Caco-2 (cell line): ENCODE measurements around the gene CIC. TPM values are rescaled to one million over a fixed set of nuclear protein-coding genes. Genes with fewer than 3 reads are reported as not detected.

Experiments used
- BruUV-seq: library from RNA; stranded (reverse); fragments of 400-500 nt; replicated peaks from 2 replicates; lab custom pipeline; 2021; lab: Mats Ljungman, UMichigan
- CTCF ChIA-PET: fragments of 300-600 bp; sonication (Branson Sonifier 250); formaldehyde crosslinking; loops from one replicate; lab custom pipeline; 2022; ENCODE audit warnings: antibody characterized with exemption; lab: Charles Lee
- POLR2A ChIA-PET: fragments of 300-600 bp; sonication (Branson Sonifier 250); formaldehyde crosslinking; loops from one replicate; lab custom pipeline; 2022; ENCODE audit warnings: antibody characterized with exemption; lab: Charles Lee
- DNase-seq, 2 experiments: peaks; one replicate each; pipeline versions ENCODE4 v3.0.0 to v3.0.0-alpha.2; 2020 to 2022
- H3K27me3 ChIP-seq: replicated peaks from 2 replicates; pipeline ENCODE4 v1.6.0; 2011; ENCODE audit warnings: low read length; ENCODE audit not compliant: control insufficient read depth, insufficient read depth
- H3K36me3 ChIP-seq: 2 replicates; pipeline ENCODE4 v1.5.1; 2011; ENCODE audit warnings: low read length; ENCODE audit not compliant: control insufficient read depth, insufficient read depth
- H3K4me1 ChIP-seq: fragments of 250-450 bp; sonication (Bioruptor Pico); 2 replicates; pipeline ENCODE4 v1.5.1; 2020; ENCODE audit warnings: mild to moderate bottlenecking
- H3K4me3 ChIP-seq: 2 replicates; pipeline ENCODE4 v1.5.1; 2011; ENCODE audit warnings: low read depth, mild to moderate bottlenecking, control low read depth, low read length
- H3K9me3 ChIP-seq: fragments of 250-450 bp; sonication (Bioruptor Pico); 2 replicates; pipeline ENCODE4 v1.5.1; 2020; ENCODE audit warnings: mild to moderate bottlenecking, moderate library complexity
- H3K27ac Mint-ChIP-seq: one replicate; pipeline ENCODE4 v1.8.0; 2022; ENCODE audit warnings: mixed read lengths; ENCODE audit not compliant: unreplicated experiment
- H3K27me3 Mint-ChIP-seq: one replicate; pipeline ENCODE4 v1.8.0; 2022; ENCODE audit warnings: mixed read lengths; ENCODE audit not compliant: insufficient read depth, unreplicated experiment
- H3K36me3 Mint-ChIP-seq: one replicate; pipeline ENCODE4 v1.8.0; 2022; ENCODE audit warnings: mild to moderate bottlenecking, mixed read lengths; ENCODE audit not compliant: insufficient read depth, unreplicated experiment
- H3K4me1 Mint-ChIP-seq: one replicate; pipeline ENCODE4 v1.8.0; 2022; ENCODE audit warnings: low read depth, mixed read lengths; ENCODE audit not compliant: unreplicated experiment
- H3K4me3 Mint-ChIP-seq: one replicate; pipeline ENCODE4 v1.8.0; 2022; ENCODE audit warnings: mild to moderate bottlenecking, moderate library complexity, mixed read lengths; ENCODE audit not compliant: unreplicated experiment
- H3K9me3 Mint-ChIP-seq: one replicate; pipeline ENCODE4 v1.8.0; 2022; ENCODE audit warnings: mixed read lengths; ENCODE audit not compliant: unreplicated experiment
- intact Hi-C: fragments of 100-400 bp; cut with micrococcal nuclease; formaldehyde crosslinking; loops from one replicate; pipeline ENCODE4 v1.10.0; 2022; ENCODE audit not compliant: unreplicated experiment
- total RNA-seq: library from RNA; stranded (reverse); gene quantifications from 2 replicates; pipeline ENCODE4 v1.2.3, GENCODE V29; 2022
- TF ChIP-seq, protein P1 (sequence below), 2 experiments: fragments of 200-600 bp in 1 of 2; IDR thresholded peaks; 1 replicate in 1 of 2; 2 replicates in 1 of 2; pipeline versions ENCODE4 v1.5.1 to v1.8.0; 2011 to 2022; ENCODE audit warnings: antibody characterized with exemption in 1 of 2, control low read depth in 1 of 2, inconsistent platforms in 1 of 2, low read depth in 1 of 2, low read length in 1 of 2, mild to moderate bottlenecking in 1 of 2, moderate library complexity in 1 of 2; ENCODE audit not compliant: insufficient read depth in 1 of 2, severe bottlenecking in 1 of 2, unreplicated experiment in 1 of 2

CIC gene
- total RNA-seq, 1 experiment from 2014 or later = 47.8 TPM

DNA sequence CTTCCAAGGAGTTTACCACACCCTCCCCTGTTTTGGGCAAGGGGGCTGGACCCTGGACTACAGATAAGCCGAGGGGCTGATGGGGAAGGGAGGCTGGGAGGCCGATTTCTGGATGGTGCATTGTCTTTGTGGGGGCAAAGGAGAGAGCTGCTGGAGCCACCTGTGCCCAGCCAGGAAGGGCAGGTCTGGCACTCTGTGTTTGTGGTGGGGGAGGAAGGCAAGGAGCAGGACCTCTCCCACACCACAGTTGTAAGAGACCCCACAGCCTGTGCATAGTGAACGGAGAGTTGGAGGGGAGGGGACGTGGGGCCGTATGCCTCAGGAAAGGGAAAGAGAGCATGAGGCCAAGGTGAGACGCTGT lies 16.9 kb downstream of the CIC start:
- Mint-ChIP-seq H3K4me3 (peak overlapping the region; percentile 96), H3K27me3 (no peaks in the 10 kb centered on the region), H3K27ac (no peak overlapping the region), H3K9me3 (no peaks in the 10 kb centered on the region), H3K36me3 (peaks cover 30% of the 10 kb centered on the region), H3K4me1 (peaks cover 18% of the 10 kb centered on the region)
- Histone ChIP-seq H3K4me3 (no peak overlapping the region), H3K9me3 (no peaks in the 10 kb centered on the region), H3K4me1 (peaks cover 35% of the 10 kb centered on the region), H3K27me3 (no peaks in the 10 kb centered on the region), H3K36me3 (peaks cover 1% of the 10 kb centered on the region; the same call in 1 of the 2 replicates)
- TF ChIP-seq, protein P1, sequence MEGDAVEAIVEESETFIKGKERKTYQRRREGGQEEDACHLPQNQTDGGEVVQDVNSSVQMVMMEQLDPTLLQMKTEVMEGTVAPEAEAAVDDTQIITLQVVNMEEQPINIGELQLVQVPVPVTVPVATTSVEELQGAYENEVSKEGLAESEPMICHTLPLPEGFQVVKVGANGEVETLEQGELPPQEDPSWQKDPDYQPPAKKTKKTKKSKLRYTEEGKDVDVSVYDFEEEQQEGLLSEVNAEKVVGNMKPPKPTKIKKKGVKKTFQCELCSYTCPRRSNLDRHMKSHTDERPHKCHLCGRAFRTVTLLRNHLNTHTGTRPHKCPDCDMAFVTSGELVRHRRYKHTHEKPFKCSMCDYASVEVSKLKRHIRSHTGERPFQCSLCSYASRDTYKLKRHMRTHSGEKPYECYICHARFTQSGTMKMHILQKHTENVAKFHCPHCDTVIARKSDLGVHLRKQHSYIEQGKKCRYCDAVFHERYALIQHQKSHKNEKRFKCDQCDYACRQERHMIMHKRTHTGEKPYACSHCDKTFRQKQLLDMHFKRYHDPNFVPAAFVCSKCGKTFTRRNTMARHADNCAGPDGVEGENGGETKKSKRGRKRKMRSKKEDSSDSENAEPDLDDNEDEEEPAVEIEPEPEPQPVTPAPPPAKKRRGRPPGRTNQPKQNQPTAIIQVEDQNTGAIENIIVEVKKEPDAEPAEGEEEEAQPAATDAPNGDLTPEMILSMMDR (IDR thresholded peaks at IDR 0.05; ENCODE audit: insufficient read depth in 1 of 2, low read depth in 1 of 2, low read length in 1 of 2, severe bottlenecking in 1 of 2, unreplicated experiment in 1 of 2) = no peak
- ChIA-PET POLR2A (no interaction called here), CTCF (no interaction called here)
- DNase-seq = no peak
- BruUV-seq = no TSS peak
- intact Hi-C loops = no loop called here

DNA sequence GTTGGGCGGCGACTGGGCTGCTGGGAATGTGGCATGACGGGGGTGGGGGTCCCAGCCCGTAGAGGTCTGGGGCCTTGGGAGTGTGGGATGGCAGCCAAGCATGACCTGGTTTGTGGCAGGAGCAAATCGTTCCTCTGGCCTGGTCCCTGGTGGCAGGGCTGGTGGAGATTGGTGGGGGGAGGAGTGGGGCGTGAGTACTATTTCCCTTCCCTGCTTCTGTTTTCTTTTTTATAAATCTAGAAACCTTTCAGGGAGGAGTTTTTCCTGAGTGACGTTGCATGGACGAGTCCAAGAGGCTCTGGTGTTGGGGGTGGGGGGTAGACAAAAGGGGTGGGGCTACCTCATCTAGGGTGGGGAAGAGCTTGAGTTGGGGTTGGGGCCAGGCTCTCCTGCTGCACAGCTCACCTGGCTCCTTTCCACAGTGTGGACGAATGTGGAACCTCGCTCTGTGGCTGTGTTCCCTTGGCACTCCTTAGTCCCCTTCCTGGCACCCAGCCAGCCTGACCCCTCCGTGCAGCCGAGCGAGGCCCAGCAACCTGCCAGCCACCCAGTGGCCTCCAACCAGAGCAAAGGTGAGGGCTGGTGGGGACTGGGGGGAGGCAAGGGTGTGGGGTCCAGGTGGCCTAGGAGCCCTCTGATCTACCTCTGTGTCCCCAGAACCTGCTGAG lies 17.4 kb downstream of the CIC start:
- H3K9me3 Mint-ChIP-seq = no peaks in the 10 kb centered on the region
- Histone ChIP-seq H3K27me3 (no peaks in the 10 kb centered on the region), H3K9me3 (no peaks in the 10 kb centered on the region), H3K4me3 (no peak overlapping the region), H3K36me3 (peaks cover 1% of the 10 kb centered on the region; the same call in 1 of the 2 replicates), H3K4me1 (peaks cover 34% of the 10 kb centered on the region)
- ChIA-PET POLR2A (no interaction called here), CTCF (no interaction called here)
- H3K27ac Mint-ChIP-seq = no peak overlapping the region
- DNase-seq = no peak
- intact Hi-C loops = no loop called here
- TF ChIP-seq, protein P1 (IDR thresholded peaks at IDR 0.05; ENCODE audit: insufficient read depth in 1 of 2, low read depth in 1 of 2, low read length in 1 of 2, severe bottlenecking in 1 of 2, unreplicated experiment in 1 of 2) = no peak
- BruUV-seq = no TSS peak
- no peaks in the 10 kb centered on the region for H3K27me3 Mint-ChIP-seq
- peaks cover 32% of the 10 kb centered on the region for H3K36me3 Mint-ChIP-seq
- peaks cover 19% of the 10 kb centered on the region for H3K4me1 Mint-ChIP-seq
- peak overlapping the region; percentile 96 for H3K4me3 Mint-ChIP-seq

DNA sequence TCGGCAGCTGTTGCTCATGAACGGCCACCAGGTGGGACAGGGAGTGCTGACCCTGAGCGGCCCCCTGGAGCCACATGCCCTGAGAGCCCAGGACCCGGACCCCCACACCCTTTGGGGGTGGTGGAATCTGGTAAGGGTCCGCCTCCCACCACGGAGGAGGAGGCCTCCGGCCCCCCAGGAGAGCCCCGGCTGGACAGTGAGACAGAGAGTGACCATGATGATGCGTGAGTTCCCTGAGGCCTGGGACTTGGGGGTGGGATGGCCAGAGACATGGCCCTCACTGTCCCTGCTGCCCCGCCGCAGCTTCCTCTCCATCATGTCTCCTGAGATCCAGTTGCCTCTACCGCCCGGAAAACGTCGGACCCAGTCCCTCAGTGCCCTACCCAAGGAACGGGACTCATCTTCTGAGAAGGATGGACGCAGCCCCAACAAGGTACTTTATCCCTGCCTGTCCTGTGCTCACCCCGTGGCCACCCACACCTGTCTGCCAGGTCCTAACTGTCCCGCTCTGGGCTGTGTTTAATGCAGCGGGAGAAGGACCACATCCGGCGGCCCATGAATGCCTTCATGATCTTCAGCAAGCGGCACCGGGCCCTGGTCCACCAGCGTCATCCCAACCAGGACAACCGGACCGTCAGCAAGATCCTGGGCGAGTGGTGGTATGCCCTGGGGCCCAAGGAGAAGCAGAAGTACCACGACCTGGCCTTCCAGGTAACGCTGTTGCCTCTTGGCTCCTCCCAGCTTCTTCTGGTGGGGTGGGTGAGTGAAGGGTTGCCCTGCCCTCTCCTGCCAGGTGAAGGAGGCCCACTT lies 18.2 kb downstream of the CIC start:
- ChIA-PET CTCF (no interaction called here), POLR2A (no interaction called here)
- H3K4me1 ChIP-seq = peaks cover 27% of the 10 kb centered on the region
- intact Hi-C loops = no loop called here
- BruUV-seq = no TSS peak
- Mint-ChIP-seq H3K4me3 (no peak overlapping the region), H3K9me3 (no peaks in the 10 kb centered on the region), H3K27ac (no peak overlapping the region), H3K36me3 (peaks cover 31% of the 10 kb centered on the region), H3K27me3 (no peaks in the 10 kb centered on the region), H3K4me1 (peaks cover 18% of the 10 kb centered on the region)
- no peaks in the 10 kb centered on the region for H3K9me3 ChIP-seq
- TF ChIP-seq, protein P1 (IDR thresholded peaks at IDR 0.05; ENCODE audit: insufficient read depth in 1 of 2, low read depth in 1 of 2, low read length in 1 of 2, severe bottlenecking in 1 of 2, unreplicated experiment in 1 of 2) = no peak
- no peaks in the 10 kb centered on the region for H3K27me3 ChIP-seq
- DNase-seq = peak in 1 of 2 experiments; percentile 38
- H3K4me3 ChIP-seq = no peak overlapping the region
- H3K36me3 ChIP-seq = peaks cover 1% of the 10 kb centered on the region; the same call in 1 of the 2 replicates
